Measurements from ENCODE around the gene CDH2. TPM values are rescaled to one million over a fixed set of nuclear protein-coding genes. Genes with fewer than 3 reads are reported as not detected.

CDH2 gene
- total RNA-seq, 1 experiment from 2014 or later, result 6.4 TPM

DNA sequence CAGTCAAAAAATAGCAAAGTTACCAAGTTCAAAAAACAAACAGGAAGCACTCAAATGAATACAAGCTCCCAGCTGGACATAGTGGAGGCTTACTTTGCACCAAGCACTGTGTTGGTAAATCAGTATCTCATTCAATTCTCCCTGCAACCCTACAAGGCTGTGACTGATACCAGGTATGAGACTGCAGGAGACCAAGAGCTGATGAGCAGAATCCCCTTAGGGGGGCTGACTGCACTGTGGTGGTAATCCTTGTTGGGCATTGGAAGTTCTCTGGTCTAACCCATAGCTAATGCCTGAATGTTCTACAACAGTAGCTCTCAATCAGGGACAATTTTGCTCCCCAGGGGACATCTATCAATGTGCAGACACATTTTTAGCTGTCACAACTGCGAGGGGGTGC lies 26.0 kb downstream of the CDH2 start:
- TF ChIP-seq EZH2 (IDR thresholded peaks at IDR 0.05; ENCODE audit: low read depth), result no peak
- TF ChIP-seq, protein P1, sequence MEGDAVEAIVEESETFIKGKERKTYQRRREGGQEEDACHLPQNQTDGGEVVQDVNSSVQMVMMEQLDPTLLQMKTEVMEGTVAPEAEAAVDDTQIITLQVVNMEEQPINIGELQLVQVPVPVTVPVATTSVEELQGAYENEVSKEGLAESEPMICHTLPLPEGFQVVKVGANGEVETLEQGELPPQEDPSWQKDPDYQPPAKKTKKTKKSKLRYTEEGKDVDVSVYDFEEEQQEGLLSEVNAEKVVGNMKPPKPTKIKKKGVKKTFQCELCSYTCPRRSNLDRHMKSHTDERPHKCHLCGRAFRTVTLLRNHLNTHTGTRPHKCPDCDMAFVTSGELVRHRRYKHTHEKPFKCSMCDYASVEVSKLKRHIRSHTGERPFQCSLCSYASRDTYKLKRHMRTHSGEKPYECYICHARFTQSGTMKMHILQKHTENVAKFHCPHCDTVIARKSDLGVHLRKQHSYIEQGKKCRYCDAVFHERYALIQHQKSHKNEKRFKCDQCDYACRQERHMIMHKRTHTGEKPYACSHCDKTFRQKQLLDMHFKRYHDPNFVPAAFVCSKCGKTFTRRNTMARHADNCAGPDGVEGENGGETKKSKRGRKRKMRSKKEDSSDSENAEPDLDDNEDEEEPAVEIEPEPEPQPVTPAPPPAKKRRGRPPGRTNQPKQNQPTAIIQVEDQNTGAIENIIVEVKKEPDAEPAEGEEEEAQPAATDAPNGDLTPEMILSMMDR (conservative IDR thresholded peaks at IDR 0.05), result no peak
- intact Hi-C loops (cut with micrococcal nuclease; ENCODE audit: unreplicated experiment), result no loop called here
- no peaks in the 10 kb centered on the region for H3K79me2 ChIP-seq (ENCODE audit: low read depth)
- no peaks in the 10 kb centered on the region for H3K4me1 ChIP-seq (replicated peaks; ENCODE audit: insufficient read depth)
- no peaks in the 10 kb centered on the region for H3F3A ChIP-seq (ENCODE audit: insufficient read depth, low read depth)
- no peak overlapping the region for H3K4me3 ChIP-seq
- no peak overlapping the region for H3K27ac ChIP-seq
- no peaks in the 10 kb centered on the region for H3K9me3 ChIP-seq (ENCODE audit: insufficient read depth, low read depth)
- DNase-seq, result no peak
- H3K4me2 ChIP-seq, result no peak overlapping the region
- no peaks in the 10 kb centered on the region for H4K20me1 ChIP-seq (ENCODE audit: insufficient read depth)
- no peak overlapping the region for H2AFZ ChIP-seq
- ChIA-PET CTCF (no interaction called here), POLR2A (ENCODE audit: unreplicated experiment) (no interaction called here)
- H3K27me3 ChIP-seq (ENCODE audit: insufficient read depth, low read depth), result no peaks in the 10 kb centered on the region
- no peaks in the 10 kb centered on the region for H3K9me2 ChIP-seq (ENCODE audit: insufficient read depth)
- no peaks in the 10 kb centered on the region for H3K36me3 ChIP-seq (ENCODE audit: low read depth)
- BruUV-seq (replicated peaks), result no TSS peak

DNA sequence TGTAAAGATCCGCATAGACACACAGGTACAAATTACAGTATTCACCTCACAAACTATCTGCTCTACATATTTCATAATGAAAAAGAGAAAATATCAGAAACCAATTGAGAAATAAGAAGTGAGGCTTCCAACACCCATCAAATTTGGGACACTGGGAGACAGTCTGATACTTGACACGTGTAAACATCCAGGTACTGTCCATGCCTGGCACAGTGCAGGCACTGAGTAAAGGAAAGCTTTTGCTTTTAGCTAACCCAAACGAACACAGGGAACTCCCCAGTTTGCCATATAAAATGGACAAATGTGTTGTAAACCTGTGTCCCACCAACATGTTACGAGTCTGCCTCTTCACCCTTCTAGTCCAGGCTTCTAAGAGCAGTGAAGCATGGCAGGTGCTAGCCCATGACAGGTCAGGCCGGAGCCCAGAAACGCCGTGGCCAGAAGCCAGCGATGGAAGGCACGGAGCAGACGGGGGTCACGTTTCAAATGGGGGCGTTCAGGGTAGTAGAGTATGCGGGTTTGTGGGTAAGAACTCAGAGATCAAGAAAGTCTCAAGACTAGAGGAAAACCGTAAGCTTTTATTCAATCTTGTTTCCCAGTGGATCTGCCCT lies 27.0 kb downstream of the CDH2 start:
- H3K79me2 ChIP-seq (ENCODE audit: low read depth), result no peaks in the 10 kb centered on the region
- BruUV-seq (replicated peaks), result no TSS peak
- ChIA-PET CTCF (no interaction called here), POLR2A (ENCODE audit: unreplicated experiment) (no interaction called here)
- no peak overlapping the region for H3K4me3 ChIP-seq
- DNase-seq, result no peak
- no peak overlapping the region for H3K4me2 ChIP-seq
- H4K20me1 ChIP-seq (ENCODE audit: insufficient read depth), result no peaks in the 10 kb centered on the region
- no peaks in the 10 kb centered on the region for H3K4me1 ChIP-seq (replicated peaks; ENCODE audit: insufficient read depth)
- no peaks in the 10 kb centered on the region for H3K9me2 ChIP-seq (ENCODE audit: insufficient read depth)
- H2AFZ ChIP-seq, result no peak overlapping the region
- no peaks in the 10 kb centered on the region for H3F3A ChIP-seq (ENCODE audit: insufficient read depth, low read depth)
- no peaks in the 10 kb centered on the region for H3K9me3 ChIP-seq (ENCODE audit: insufficient read depth, low read depth)
- H3K27ac ChIP-seq, result no peak overlapping the region
- no peaks in the 10 kb centered on the region for H3K27me3 ChIP-seq (ENCODE audit: insufficient read depth, low read depth)
- TF ChIP-seq EZH2 (IDR thresholded peaks at IDR 0.05; ENCODE audit: low read depth), result no peak
- TF ChIP-seq, protein P1 (conservative IDR thresholded peaks at IDR 0.05), result no peak
- H3K36me3 ChIP-seq (ENCODE audit: low read depth), result no peaks in the 10 kb centered on the region
- intact Hi-C loops (cut with micrococcal nuclease; ENCODE audit: unreplicated experiment), result no loop called here

DNA sequence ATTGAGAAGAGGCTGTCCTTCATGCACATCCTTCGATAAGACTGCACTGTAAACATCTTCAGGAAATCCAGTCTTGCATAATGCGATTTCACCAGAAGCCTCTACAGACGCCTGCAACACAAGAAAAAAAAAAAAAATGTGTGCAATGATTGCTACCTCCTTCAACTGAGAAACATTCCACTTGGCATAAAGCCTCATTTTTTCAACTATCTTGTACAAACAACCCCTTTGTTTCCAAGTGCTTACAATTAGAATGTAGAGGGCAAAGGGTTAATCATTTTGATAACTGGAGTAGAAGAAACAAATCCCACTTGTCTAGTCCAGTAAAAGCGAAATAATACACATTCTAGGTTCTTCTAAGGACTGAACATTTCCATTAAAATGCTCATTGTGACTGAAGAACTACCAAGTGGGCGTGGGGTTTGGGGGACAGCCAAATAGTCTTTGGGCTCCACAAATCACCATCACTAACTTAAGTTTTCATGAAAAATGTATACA lies 29.2 kb downstream of the CDH2 start:
- no peaks in the 10 kb centered on the region for H3F3A ChIP-seq (ENCODE audit: insufficient read depth, low read depth)
- H3K9me3 ChIP-seq (ENCODE audit: insufficient read depth, low read depth), result no peaks in the 10 kb centered on the region
- H4K20me1 ChIP-seq (ENCODE audit: insufficient read depth), result no peaks in the 10 kb centered on the region
- intact Hi-C loops (cut with micrococcal nuclease; ENCODE audit: unreplicated experiment), result no loop called here
- H3K27me3 ChIP-seq (ENCODE audit: insufficient read depth, low read depth), result no peaks in the 10 kb centered on the region
- no peaks in the 10 kb centered on the region for H3K4me1 ChIP-seq (replicated peaks; ENCODE audit: insufficient read depth)
- TF ChIP-seq EZH2 (IDR thresholded peaks at IDR 0.05; ENCODE audit: low read depth), result no peak
- TF ChIP-seq, protein P1 (conservative IDR thresholded peaks at IDR 0.05), result no peak
- H3K9me2 ChIP-seq (ENCODE audit: insufficient read depth), result no peaks in the 10 kb centered on the region
- H3K4me2 ChIP-seq, result no peak overlapping the region
- no peak overlapping the region for H2AFZ ChIP-seq
- no peak for DNase-seq
- no peaks in the 10 kb centered on the region for H3K79me2 ChIP-seq (ENCODE audit: low read depth)
- BruUV-seq (replicated peaks), result no TSS peak
- H3K27ac ChIP-seq, result no peak overlapping the region
- no peaks in the 10 kb centered on the region for H3K36me3 ChIP-seq (ENCODE audit: low read depth)
- ChIA-PET POLR2A (ENCODE audit: unreplicated experiment) (no interaction called here), CTCF (no interaction called here)
- no peak overlapping the region for H3K4me3 ChIP-seq
